ENCODE results near the gene RAB20. TPM values are rescaled to one million over a fixed set of nuclear protein-coding genes. Genes with fewer than 3 reads are reported as not detected.
"Not testable (repeated sequence)": the region's sequence is repeated elsewhere in the genome, so short reads cannot be mapped to it uniquely, and the experiment has no call there.

Gene RAB20
- total RNA-seq, 1 donor from 2014 or later: 10.0 TPM

DNA sequence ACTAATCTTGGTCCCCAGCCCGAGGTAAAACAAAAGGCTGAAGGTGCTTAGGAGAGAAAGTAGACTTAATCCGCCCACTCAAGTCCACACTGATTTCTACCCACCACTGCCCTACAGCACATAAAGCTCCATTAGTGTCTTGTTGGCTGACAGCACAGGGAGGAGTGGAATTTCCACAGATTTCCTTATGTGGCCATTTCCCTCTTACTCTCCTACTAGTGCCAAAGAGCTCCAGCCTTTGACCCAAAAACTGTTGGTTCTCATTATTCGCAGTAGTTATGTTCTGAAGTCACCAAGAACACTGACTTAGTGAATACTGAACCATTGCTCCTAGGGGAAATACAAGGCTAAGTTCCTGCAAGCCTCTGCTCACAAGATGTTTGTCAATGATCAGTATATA is 61.2 kb downstream of the RAB20 start:
- TF ChIP-seq, protein P1, sequence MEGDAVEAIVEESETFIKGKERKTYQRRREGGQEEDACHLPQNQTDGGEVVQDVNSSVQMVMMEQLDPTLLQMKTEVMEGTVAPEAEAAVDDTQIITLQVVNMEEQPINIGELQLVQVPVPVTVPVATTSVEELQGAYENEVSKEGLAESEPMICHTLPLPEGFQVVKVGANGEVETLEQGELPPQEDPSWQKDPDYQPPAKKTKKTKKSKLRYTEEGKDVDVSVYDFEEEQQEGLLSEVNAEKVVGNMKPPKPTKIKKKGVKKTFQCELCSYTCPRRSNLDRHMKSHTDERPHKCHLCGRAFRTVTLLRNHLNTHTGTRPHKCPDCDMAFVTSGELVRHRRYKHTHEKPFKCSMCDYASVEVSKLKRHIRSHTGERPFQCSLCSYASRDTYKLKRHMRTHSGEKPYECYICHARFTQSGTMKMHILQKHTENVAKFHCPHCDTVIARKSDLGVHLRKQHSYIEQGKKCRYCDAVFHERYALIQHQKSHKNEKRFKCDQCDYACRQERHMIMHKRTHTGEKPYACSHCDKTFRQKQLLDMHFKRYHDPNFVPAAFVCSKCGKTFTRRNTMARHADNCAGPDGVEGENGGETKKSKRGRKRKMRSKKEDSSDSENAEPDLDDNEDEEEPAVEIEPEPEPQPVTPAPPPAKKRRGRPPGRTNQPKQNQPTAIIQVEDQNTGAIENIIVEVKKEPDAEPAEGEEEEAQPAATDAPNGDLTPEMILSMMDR (IDR thresholded peaks at IDR 0.05): no peak
- no peak for DNase-seq (ENCODE audit: extremely low spot score, unreplicated experiment)
- H3K4me1 Mint-ChIP-seq (ENCODE audit: unreplicated experiment): peaks cover 35% of the 10 kb centered on the region
- no peaks in the 10 kb centered on the region for H3K27me3 Mint-ChIP-seq (ENCODE audit: unreplicated experiment)
- H3K4me3 Mint-ChIP-seq (ENCODE audit: unreplicated experiment): no peak overlapping the region
- peaks cover 62% of the 10 kb centered on the region for H3K36me3 Mint-ChIP-seq (ENCODE audit: unreplicated experiment)
- peak overlapping the region; percentile 84 for H3K27ac Mint-ChIP-seq (ENCODE audit: unreplicated experiment)
- H3K9me3 Mint-ChIP-seq (ENCODE audit: unreplicated experiment): no peaks in the 10 kb centered on the region

DNA sequence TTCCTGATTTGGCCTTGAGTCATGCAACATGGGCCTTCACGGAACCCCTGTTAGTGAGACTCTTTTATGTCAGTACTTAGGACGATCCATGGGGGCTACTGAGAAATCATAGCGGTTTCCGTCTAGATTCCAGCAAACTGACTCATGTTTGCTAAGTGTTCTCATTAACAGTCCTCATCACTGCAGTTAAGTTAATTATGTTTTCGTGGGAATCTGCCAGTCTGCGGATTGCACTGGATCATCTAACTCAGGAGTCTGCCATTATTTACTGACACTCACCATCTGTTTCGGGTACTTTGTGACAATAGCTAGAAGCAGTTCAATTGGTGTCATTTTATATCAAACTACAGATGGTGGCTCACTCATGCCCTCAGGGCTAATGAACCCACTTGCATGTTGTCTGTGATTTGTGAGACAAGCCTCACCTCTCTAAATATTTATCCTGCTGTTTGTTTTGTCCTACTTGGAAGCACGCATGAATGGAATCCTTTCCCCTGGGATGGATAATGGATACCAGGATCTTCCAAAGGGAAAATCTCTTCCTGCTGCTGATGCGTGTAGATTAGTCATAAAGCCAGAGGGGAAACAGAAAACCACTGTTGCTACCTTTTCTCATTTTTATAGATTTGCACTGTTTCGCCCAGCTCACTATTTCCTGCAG is 61.8 kb downstream of the RAB20 start:
- Mint-ChIP-seq H3K4me3 (ENCODE audit: unreplicated experiment) (no peak overlapping the region), H3K27ac (ENCODE audit: unreplicated experiment) (peak overlapping the region; percentile 84), H3K27me3 (ENCODE audit: unreplicated experiment) (no peaks in the 10 kb centered on the region), H3K36me3 (ENCODE audit: unreplicated experiment) (peaks cover 65% of the 10 kb centered on the region), H3K9me3 (ENCODE audit: unreplicated experiment) (no peaks in the 10 kb centered on the region), H3K4me1 (ENCODE audit: unreplicated experiment) (peaks cover 34% of the 10 kb centered on the region)
- TF ChIP-seq, protein P1 (IDR thresholded peaks at IDR 0.05): no peak
- DNase-seq (ENCODE audit: extremely low spot score, unreplicated experiment): no peak

DNA sequence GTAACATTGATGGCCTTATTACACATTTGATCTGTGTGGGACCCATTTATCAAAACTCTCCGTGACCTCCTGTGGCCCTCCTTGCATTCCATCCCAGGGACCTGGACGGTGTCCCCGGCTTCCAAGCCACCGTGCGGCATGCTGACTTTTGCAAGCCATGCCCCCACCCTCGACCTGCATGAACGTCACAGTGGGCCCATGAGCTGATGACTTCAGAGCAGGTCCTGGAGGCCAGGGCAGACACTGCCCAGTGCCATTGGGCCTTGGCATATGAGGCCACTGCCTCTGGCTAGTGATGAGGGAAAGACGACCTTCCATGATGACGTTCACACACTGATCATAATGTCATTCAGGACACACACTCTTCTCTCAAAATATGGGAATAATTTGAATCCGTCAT is 62.8 kb downstream of the RAB20 start:
- Mint-ChIP-seq H3K27me3 (ENCODE audit: unreplicated experiment) (no peaks in the 10 kb centered on the region), H3K27ac (ENCODE audit: unreplicated experiment) (peak overlapping the region; percentile 84), H3K4me1 (ENCODE audit: unreplicated experiment) (peaks cover 35% of the 10 kb centered on the region), H3K9me3 (ENCODE audit: unreplicated experiment) (no peaks in the 10 kb centered on the region), H3K36me3 (ENCODE audit: unreplicated experiment) (peaks cover 64% of the 10 kb centered on the region), H3K4me3 (ENCODE audit: unreplicated experiment) (no peak overlapping the region)
- TF ChIP-seq, protein P1 (IDR thresholded peaks at IDR 0.05): no peak
- DNase-seq (ENCODE audit: extremely low spot score, unreplicated experiment): no peak

DNA sequence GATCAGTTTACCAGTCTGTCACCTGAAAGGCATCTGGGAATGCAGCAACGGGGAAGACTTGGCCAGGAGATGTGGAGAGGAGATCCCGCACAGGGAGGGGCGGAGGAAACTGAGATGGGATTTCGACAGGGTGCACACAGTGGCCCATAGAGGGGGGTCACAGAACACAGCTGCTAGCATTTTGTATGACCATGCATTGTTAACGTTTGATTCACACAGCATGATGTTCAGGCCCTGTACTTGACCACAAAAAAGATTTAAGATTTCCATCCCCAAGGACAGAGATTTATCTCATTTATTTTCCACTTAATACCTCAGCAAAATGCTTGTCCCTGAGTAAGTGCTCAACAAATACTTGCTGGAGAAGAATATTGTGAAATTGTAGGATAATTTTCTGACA is 63.2 kb downstream of the RAB20 start:
- peaks cover 64% of the 10 kb centered on the region for H3K36me3 Mint-ChIP-seq (ENCODE audit: unreplicated experiment)
- H3K9me3 Mint-ChIP-seq (ENCODE audit: unreplicated experiment): no peaks in the 10 kb centered on the region
- no peak for DNase-seq (ENCODE audit: extremely low spot score, unreplicated experiment)
- H3K4me3 Mint-ChIP-seq (ENCODE audit: unreplicated experiment): no peak overlapping the region
- peak overlapping the region; percentile 67 for H3K27ac Mint-ChIP-seq (ENCODE audit: unreplicated experiment)
- H3K27me3 Mint-ChIP-seq (ENCODE audit: unreplicated experiment): no peaks in the 10 kb centered on the region
- TF ChIP-seq, protein P1 (IDR thresholded peaks at IDR 0.05): no peak
- peaks cover 39% of the 10 kb centered on the region for H3K4me1 Mint-ChIP-seq (ENCODE audit: unreplicated experiment)

DNA sequence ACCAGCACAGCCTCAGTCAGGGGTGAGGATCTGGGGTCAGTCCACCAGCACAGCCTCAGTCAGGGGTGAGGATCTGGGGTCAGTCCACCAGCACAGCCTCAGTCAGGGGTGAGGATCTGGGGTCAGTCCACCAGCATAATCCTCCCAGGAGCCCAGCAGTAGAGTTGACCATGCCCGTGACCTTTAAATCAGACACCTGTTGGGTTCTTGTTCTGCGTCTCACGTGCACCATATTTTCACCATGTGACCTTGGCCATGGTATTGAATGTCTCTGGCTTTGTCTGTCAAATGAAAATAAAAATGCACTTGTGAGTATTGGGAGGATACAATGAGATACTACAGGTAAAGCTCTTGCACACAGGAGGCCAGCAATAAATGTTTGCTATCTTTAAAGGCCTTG is 63.6 kb downstream of the RAB20 start:
- not testable (repeated sequence) for DNase-seq (ENCODE audit: extremely low spot score, unreplicated experiment); H3K9me3 Mint-ChIP-seq (ENCODE audit: unreplicated experiment); H3K27me3 Mint-ChIP-seq (ENCODE audit: unreplicated experiment); H3K4me3 Mint-ChIP-seq (ENCODE audit: unreplicated experiment)
- H3K36me3 Mint-ChIP-seq (ENCODE audit: unreplicated experiment): peaks cover 63% of the 10 kb centered on the region
- H3K27ac Mint-ChIP-seq (ENCODE audit: unreplicated experiment): peak overlapping the region; percentile 67
- peaks cover 42% of the 10 kb centered on the region for H3K4me1 Mint-ChIP-seq (ENCODE audit: unreplicated experiment)
